Mammary epithelial cell (primary cell): Measurements from ENCODE around the gene DMXL2.
"Not testable (repeated sequence)": the region's sequence is repeated elsewhere in the genome, so short reads cannot be mapped to it uniquely, and the experiment has no call there.

Experiments used
- CTCF ChIP-seq, 2 donors: IDR thresholded peaks in 1 of 2; conservative IDR thresholded peaks in 1 of 2; 2 replicates each; pipeline ENCODE4 v1.5.1; 2011 to 2012; ENCODE audit warnings: inconsistent platforms in 2 of 2, low read length in 2 of 2, mild to moderate bottlenecking in 2 of 2, control low read depth in 1 of 2, low read depth in 1 of 2; ENCODE audit not compliant: insufficient read depth in 1 of 2; ENCODE audit errors: extremely low read depth in 1 of 2
- EZH2 ChIP-seq: IDR thresholded peaks from 2 replicates; pipeline ENCODE4 v1.6.1; 2012; ENCODE audit warnings: low read length, inconsistent platforms, borderline replicate concordance

GRCh38 chr15:51648643-51649042 lies 26.1 kb upstream of the DMXL2 start:
- not testable (repeated sequence) for TF ChIP-seq CTCF (conservative IDR thresholded peaks at IDR 0.05 in 1 of 2, IDR thresholded peaks at IDR 0.05 in 1 of 2; ENCODE audit: extremely low read depth in 1 of 2, insufficient read depth in 1 of 2, low read depth in 1 of 2, low read length in 2 of 2); EZH2
